ELF-1 (cell line): ENCODE measurements around the gene ASB13.
A peak's percentile ranks its signal among the peaks of the same experiment; 100 is the strongest.

ENCODE experiments used
- DNase-seq: peaks from one replicate; pipeline ENCODE4 v3.0.0-alpha.2; 2016; ENCODE audit warnings: low read depth, low spot score

The ASB13 gene

DNA sequence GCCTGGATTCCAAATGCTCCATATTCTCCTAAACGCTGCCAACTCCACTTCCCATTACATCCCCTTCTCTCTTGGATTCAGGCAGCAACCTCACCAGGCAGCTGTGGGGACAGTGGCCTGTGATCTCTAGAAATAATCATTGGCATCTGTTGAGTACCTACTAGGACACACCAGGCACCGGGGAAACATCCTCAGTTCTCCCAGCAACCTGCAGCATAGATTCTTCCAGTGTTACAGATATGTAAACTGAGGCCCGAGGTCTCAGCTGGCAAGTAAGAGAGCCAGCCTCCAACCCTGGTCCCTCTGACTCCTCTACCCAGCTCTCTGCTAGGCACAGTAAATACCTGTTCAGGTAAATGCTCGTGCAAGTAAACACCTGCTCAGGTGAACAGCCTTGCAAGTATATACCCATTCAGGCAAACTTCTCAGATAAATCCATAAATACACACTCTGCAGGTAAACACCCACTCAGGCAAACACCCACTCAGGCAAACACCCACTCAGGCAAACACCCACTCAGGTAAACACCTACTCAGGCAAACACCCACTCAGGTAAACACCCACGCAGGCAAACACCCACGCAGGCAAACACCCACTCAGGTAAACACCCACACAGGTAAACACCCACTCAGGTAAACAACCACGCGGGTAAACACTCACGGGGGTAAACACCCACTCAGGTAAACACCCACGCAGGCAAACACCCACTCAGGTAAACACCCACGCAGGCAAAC is 18.7 kb downstream of the ASB13 start:
- DNase-seq, result no peak

DNA sequence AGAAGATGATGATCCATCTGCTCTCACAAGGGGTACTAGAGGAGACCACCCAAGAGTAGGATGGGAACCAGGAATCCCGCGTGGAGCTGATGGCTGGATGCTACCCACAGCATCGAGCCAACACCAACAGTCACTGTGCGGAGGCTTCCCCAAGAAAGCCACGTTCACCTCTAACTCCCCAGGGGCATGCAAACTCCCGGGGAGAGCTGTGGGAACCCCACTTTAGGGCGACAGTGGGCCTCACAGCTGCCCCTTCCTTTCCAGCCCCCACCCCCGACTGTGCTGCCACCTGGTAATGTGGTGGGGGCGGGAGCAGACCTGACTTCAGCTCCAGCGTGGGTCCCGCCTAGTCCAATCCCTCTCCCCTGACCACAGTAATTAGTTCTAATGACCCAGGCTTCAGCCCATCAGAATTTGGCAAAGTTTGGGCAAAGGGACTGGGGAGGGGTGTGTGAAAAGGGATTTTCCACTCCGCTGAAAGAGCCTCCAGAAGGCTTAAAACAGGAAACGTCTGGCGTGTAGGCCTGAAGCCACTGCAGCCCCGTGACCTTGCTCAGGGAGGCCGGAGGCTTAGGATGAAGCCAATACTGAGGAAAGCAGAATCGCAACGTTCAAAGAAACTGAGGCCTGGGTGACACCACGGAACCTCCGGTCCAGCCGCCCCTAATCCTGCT is 20.3 kb downstream of the ASB13 start:
- DNase-seq, result no peak

DNA sequence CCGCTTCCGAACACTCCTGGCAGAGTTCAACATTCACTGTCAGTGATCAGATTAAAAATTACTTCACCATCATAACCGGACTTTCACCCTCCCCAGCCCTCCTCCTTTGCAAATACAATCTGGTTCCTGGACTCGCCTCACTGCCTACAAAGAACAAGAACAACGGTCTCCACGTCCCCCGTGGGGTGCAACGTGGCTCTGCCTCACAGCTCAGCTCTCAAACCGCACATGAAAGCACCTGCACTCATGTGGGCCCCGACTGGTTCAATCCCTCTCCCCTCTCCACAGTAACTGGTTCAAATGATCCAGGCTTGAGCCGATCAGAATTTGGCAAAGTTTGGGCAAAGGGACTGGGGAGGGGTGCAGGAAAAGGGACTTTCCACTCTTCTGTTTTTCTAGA is 21.0 kb downstream of the ASB13 start:
- no peak for DNase-seq

DNA sequence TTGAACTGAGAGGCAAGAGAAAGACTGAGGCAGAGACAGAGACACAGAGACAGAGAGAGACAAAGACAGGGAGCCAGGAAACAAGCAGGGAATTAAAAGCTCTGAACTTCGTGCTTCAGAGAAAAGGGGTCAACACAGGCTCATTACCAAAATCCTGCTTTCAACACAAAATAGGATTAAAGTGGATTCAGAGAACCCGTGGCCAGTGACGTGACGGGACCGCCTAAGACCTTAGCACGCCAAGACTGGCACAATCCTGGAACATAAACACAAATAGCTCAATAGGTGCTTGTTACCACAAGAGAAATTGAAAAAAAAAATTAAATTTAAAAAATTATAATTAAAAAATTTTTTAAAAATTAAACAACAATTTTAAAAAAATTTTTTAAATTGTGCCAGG is 21.5 kb downstream of the ASB13 start:
- no peak for DNase-seq

DNA sequence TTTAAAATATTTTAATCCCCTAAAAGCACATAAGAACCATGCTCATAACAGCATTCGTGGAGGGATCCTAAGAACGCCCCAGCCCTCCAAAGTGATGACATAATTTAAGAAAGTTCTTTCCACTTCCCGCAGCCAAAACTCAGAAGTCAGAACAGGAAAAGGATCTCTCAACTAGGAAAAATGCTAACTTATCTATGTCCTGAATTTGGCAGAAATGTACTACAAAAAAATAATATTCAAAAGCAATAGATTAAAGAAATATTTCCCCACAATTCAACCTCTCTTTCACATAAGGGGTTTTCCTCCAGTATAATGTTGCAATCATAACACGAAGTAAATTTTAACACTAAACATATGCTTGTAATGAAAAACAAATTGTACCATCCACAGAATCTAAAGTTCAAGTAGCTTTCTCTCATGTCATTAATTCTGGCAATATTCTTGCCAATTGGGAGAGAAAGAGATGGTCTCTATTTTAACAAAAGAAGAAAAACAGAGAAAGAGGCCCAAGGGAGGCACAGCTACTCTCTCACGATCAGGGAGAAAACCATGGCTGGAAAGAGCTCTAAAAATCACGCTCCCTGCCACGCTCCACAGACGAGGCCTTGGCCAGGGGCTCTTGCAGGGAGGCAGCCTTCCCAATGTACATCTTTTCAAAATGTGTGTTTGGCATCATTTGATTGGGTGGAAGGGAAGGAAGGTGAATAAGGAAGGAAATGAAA is 22.9 kb downstream of the ASB13 start:
- DNase-seq, result no peak

DNA sequence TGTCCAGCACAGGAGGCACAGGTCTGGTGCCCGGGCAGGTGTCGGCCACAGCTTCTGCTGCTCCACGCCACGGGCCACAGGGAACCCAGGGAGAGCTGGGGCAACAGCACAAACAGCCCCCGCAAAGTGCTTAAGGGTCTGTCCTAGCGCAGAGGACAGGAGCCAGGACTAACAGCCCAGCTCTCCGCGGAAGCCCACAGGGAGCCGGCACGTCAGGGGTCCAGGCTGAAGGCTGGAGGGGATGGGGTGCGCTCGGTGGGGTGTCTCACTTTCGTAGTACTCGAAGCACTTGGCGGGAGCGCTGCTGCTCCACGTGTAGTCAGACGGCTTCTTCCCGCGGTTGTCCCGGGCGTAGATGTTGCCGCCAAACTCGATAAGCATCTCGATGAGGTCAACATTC is 24.9 kb downstream of the ASB13 start:
- DNase-seq, result no peak

DNA sequence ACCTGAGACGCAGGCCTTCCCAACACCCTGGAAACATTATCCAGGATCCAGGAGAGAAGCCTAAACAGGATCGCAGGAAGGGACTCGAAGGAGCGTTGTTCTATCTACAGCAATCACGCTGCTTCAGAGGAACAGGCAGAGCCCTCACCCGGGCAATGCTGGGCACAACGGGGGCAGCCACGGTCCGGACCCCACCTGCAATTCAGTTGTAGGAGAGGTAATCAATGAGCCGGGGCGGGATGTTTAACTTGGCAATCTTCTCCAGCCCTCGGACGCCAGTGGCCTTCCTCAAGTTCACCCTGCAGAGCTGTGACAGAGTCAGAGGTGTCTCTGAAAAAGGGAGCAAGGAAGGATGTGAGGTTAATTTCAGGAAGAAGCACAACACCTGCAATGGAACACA is 25.9 kb downstream of the ASB13 start:
- no peak for DNase-seq

DNA sequence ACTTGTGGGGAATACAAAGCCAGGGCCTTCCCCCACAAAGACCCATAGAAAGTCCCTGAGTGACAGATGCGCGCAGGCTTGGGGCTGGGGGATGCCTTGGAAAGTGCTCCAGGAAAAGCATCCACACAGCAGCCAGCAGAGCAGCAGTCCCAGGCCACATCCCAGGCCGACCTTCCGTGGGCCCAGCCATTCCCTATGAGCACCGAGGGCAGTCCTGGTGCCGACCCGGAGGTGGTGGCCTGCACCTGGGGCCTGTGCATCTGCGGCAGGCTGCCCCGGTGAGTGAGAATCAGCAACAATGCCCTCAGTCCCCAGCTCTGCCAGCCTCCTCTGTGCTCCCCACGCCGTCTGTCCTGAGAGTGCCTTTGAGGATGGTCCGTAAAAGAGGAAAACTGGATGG is 26.4 kb downstream of the ASB13 start:
- DNase-seq, result no peak

DNA sequence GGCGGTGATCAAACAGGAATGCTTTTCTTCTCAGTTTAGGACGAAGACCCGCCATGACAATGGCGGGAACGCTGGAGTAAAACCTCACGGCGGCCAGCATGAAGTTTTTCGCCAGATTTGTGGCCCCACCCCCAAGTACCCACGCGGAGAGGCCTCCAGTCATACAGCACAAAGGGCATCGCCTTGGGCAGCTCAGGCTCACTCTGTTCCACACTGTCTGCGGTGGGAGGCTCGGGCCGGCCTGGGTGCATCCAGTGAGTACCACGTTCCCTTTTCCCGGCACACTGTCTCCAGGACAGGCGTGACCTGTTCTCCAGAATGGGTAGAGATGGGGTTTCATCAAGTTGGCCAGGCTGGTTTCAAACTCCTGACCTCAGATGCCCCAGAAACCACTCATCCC is 27.3 kb downstream of the ASB13 start:
- DNase-seq, result no peak

DNA sequence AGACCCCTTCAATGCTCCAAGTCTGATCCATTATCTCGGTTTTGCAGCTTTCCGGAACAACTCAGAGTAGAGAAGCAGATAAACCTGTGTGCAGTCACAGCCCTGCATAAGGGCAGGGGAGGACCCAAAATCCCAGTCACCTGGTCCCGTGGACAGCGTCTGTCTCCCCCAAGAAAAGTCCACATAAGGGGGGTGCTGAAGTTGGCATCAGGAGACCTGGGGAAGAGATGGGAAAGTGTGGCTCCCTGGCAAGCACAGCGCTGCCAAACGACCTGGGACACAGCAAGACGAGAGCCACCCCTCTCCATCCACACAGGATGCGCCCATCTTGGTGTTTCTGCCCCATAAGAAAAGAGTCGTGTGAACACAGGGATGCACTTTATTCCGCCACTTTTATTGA is 27.9 kb downstream of the ASB13 start:
- DNase-seq, result no peak

DNA sequence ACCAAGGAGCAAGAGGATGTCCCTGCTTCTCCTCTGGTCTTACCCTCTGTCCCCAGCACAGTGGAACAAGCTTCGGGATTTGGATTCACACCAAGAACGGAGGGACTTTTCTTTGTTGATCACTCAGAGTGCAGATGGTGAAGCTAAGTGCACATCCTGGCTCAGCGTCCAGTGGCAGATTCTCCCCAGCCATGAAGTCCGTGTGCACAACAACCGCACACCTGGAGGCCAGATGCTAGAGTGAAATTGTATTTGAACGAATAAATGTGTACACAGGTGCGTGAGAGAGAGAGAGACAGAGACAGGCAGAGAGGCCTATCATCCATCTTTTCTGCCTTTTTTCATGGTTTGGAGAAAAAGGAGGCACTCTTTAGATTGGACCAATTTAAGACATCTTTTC is 31.5 kb downstream of the ASB13 start:
- DNase-seq, result no peak

DNA sequence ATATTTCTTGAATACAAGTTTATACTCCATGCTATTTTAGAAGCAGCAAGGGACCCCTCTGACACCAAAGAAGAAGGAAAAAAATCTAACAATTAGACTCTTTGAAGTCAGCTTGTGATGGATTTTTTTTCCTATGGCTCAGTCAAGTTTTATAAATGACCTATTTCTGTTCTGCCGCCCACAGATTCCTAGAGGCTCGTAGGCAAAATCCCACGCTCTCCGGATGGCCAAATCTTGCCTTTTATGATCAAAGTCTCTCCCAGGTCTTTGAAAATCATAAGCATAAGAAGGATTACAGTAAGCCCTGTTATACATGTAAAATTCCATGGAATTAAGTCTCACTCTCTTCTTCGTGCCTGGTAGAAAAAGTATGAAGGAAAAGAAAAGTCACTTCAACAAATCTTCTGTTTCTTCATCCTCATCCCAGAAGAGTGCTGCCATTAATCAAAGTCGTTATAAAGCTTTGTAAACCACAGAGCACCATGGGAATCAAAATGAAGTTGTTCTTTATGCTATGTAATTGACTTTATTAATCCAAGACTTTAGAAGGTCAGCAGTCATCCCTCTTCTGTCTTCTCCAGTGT is 33.1 kb downstream of the ASB13 start:
- no peak for DNase-seq

DNA sequence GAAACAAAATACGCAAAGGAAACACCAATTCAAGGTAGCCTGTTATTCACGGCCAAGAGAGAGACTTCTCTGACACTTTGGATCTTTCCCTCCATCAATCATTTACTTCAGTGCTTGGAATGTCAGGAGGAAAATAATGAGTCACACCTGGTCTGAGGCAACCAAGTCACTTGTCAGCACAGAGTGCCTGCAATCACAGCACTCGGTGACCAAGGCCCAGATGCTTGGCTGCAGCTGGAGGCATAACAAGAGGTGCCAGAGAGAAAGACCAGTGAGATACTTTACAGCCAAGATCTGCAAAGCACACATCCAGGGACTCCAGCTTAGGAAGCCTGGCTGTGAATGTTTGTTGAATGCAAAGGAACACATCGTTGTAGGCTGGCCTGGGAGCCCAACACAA is 33.9 kb downstream of the ASB13 start:
- no peak for DNase-seq

DNA sequence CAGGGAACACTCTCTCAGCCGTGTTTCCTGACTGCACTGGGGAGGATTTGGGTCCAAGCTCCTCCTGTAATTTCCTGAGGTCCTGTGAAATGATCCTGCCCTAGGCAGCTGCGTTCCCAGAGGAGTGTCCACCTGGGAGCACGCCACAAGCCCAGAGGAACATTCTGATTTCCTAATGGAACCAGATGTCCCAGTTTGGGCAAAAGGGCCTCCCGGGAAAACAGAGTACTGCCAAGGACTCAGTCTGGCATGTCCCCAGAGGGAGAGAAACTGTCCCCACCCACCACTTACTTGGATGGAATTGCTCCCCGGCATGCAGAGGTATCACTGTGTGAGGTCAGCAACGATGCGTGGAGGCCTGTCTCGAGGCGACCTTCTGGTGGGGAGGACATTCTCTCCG is 34.5 kb downstream of the ASB13 start:
- no peak for DNase-seq

DNA sequence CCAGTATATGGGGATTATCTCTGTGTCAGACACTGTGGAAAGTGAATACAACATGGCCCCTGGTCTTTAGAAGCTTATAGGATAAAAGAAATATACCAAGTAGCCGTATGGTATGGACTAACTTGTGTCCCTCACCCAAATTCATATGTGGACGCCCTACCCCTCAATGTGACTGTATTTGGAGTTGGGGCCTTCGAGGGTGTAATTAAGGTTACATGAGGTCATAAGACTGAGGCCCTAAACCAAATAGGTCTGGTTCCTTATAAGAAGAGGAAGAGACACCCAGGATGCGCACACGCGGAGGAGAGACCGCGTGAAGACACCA is 36.3 kb downstream of the ASB13 start:
- no peak for DNase-seq

DNA sequence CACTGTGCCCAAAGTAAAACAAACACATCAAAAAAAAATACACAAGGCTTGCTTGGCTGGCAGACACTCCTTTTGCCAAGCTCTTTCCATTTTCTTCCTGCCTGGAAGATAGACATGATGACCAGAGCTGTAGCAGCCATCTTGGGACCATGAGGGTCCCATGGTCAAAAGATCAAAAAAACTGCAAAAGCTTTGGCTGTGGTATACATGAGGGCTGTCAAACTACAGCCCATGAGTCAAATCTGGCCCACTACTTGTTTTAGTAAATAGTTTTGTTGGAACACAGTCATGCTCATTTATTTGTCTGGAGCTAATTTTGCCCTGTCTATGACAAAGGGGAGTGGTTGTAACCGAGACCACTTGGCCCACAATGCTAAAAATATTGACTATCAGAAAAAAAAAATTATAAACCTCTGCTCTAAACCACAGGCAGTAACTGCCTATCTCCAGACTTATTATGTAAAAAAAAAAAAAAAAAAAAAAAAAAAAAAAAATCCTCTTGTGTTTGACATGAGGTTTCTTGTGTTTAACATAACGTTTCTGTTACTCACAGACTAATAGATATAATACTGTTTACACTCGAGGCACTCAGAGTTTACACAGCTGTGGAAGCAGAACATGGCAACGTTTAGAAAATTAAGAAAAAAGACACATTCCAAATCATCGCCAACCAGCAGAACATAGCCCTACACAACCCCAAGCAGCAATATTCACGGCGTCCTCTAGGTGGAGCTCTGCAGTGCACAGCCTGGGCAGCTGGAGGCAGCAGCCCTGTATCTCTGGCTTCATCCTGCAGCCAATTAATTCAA is 36.9 kb downstream of the ASB13 start:
- DNase-seq, result peak; percentile 83

DNA sequence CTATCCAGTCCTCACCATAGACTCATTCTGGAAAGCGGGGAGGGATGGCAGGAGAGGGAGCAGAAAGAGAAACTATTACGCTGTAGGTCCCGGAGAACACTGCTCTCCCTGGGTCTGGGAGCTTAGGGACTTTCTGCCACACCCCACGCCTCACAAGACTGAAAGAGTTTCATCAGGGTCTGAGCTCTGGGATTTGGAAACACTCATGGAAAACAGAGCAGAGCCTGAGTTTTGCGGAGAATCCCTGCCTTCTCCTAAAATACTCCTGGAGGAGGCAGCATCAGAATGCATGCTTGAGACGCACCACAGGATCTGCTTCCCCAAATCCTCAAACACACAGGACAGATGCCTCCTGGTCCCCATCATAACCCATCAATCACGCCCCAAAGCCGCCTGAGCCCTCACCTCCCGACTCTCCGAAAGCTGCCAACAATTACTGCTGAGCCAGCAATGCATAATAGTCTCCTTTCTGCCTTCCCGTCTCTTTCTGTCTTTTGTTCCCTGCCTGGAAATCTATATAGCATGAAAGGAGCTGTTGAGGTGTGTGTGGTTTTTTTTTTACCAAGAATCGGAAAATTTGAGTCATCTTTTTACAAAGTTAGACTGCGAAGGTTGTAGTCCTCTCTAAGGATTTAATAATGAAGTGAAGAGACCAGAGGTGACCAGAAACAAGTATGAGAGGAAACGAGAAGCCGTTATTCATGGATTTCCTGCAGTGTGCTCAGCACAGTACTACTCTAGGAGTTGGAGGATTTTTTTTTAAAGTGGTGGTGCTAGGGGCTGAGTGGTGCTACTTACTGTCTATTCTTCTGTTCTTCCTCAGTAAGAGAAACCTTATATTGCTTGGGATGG is 37.7 kb downstream of the ASB13 start:
- DNase-seq, result no peak

DNA sequence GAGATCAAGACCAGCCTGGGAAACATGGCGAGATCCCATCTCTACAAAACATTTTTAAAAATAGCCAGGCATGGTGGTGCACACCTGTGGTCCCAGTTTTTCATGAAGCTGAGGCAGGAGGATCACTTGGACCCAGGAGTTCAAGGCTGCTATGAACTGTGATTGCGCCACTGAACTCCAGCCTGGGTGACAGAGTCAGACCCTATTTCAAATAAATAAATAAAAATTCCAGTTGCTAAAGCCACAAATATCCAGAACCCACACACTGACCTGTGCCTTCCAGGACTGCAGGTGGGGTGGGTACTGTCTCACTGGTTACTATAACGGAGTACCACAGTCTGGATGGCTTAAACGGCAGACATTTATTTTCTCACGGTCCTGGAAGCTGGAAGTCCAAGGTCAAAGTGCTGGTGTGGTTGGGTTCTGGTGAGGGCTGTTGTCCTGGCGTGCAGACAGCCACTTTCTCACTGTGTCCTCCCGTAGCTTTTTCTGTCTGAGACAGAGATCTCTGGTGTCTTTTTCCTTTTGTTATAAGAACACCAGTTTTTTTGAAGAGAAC is 38.8 kb downstream of the ASB13 start:
- DNase-seq, result no peak

DNA sequence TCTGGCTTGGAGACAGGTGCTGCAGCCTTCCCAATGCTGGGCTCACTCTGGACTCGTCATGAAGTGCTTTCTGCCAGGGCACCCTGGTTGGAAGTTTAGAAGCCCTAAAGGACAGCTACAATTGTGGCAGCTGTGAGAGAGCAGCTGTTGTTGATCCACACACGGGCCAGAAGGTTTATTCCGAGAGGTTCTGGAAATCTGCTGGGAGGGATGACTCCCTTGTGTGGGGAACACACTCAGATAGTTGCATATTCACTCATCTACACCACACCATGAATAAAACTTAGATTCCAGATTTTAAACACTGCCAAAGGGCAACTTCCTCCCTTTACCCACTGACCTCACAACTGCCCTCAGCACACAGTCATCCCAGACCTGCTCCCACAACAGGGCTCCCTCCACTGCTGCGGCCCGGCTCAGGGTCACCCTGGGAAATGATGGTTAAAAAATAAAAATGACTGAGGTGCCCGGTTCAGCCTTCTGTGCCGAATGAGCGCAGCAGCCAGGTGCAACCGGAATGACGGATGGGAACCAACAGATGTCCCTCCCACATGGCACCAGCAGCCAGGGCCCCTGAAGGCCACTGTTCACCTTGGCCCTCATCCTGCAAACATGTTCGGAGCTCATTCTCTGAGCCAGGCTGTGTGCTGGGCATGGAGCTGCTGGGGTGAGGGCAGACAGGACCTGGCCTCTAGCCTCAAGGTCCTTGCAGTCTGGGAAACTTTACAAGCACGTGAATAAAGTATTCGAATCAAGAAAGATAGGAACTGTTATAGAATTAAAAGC is 40.2 kb downstream of the ASB13 start:
- DNase-seq, result no peak

DNA sequence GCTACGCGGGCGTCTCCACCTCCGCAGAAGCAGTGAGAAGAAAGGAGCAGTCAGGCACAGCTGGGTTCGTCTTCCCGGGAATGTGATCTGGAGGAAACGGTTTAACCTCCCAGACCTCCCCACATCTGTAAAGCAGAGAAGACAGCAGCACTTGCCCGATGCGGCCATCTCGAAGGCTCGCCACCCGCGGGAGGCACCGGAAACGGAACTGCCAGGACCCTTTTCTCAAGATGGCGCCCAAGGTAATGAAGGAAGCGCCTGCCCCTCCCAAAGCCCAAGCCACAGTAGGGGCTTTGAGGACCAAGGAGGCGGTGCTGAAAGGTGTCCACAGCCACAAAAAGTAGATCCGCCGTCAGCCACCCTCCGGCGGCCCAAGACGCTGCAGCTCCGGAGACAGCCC is 41.7 kb downstream of the ASB13 start:
- DNase-seq, result no peak
